Measurements from ENCODE around the gene NRAS.

NRAS gene

DNA sequence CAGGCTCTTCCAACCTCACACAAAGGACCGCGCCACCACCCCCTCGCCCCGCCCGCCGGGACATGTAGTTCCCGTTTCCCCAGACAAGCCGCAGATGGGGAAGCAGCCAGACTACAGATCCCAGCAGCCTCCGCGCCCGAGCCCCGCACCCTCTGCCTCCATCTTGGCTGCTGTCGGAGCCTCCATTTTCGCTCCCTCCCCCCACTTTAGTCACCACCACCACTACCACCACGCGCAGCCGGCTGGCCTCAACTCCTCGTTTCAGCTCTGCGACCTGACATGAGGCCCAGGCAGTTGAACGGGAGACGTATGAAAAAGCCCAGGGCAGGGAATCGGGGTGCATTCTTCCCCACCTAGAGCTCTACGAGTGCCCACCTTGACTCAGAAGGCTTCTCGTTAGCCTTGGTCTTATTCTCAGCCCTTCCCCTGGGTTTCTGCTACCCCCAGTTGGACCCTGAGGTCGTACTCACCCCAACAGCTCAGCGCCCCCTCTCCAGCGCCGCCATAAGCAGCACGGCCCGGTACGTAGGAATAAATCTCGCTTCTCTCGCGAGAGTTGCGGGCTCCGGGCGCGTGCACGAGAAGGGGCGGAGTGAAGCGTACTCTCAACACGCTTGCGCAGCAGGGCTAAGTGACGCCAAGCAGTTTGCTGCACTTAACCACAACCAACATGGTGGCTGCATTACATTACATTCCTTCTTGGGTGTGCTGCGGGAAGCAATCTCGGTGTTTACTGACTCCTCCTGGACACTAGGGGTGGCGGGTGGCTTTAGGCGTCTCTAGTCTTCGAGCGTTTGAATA is 41.1 kb upstream of the NRAS start, which contains the start of gene CSDE1:
Gene CSDE1 (minus strand): TSS at position 530 of the 801 bp plus-strand sequence. CDS start 18,094 bp downstream, outside the sequence.
- peak within 1 kb of the TSS; percentile 92 for H3K27ac ChIP-seq (ENCODE audit: low read depth, low read length)
- TF ChIP-seq, protein P1, sequence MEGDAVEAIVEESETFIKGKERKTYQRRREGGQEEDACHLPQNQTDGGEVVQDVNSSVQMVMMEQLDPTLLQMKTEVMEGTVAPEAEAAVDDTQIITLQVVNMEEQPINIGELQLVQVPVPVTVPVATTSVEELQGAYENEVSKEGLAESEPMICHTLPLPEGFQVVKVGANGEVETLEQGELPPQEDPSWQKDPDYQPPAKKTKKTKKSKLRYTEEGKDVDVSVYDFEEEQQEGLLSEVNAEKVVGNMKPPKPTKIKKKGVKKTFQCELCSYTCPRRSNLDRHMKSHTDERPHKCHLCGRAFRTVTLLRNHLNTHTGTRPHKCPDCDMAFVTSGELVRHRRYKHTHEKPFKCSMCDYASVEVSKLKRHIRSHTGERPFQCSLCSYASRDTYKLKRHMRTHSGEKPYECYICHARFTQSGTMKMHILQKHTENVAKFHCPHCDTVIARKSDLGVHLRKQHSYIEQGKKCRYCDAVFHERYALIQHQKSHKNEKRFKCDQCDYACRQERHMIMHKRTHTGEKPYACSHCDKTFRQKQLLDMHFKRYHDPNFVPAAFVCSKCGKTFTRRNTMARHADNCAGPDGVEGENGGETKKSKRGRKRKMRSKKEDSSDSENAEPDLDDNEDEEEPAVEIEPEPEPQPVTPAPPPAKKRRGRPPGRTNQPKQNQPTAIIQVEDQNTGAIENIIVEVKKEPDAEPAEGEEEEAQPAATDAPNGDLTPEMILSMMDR (IDR thresholded peaks at IDR 0.05; ENCODE audit: insufficient read depth, low read length, poor library complexity, severe bottlenecking) = no peak
- TF ChIP-seq EZH2phosphoT487 (conservative IDR thresholded peaks at IDR 0.05; ENCODE audit: low read length) = no peak
- H3K4me2 ChIP-seq (ENCODE audit: low read depth, low read length, poor library complexity, severe bottlenecking) = peak within 1 kb of the TSS; percentile 88
- H2AFZ ChIP-seq (ENCODE audit: low read depth, low read length, severe bottlenecking) = peak within 1 kb of the TSS; percentile 91
- no peaks in the 10 kb centered on the region for H3K27me3 ChIP-seq (ENCODE audit: low read length)
- peaks cover 51% of the 10 kb centered on the region for H3K79me2 ChIP-seq (ENCODE audit: insufficient read depth, low read length)
- no peaks in the 10 kb centered on the region for H3K9me2 ChIP-seq (replicated peaks; ENCODE audit: insufficient read depth, low read length)
- peaks cover 14% of the 10 kb centered on the region for H3F3A ChIP-seq (ENCODE audit: insufficient read depth)
- peaks cover 39% of the 10 kb centered on the region for H4K20me1 ChIP-seq (ENCODE audit: low read depth, low read length)
- 0 out of 2 replicates have a peak, but pooled peaks cover 2% of the 10 kb centered on the region for H3K36me3 ChIP-seq (ENCODE audit: low read length)
- H3K9me3 ChIP-seq (ENCODE audit: insufficient read depth, low read length) = no peaks in the 10 kb centered on the region
- peak within 1 kb of the TSS; percentile 98 for H3K9ac ChIP-seq (ENCODE audit: low read length)
- peak within 1 kb of the TSS; percentile 96 for H3K4me3 ChIP-seq (ENCODE audit: insufficient read depth, low read length, poor library complexity, severe bottlenecking)

DNA sequence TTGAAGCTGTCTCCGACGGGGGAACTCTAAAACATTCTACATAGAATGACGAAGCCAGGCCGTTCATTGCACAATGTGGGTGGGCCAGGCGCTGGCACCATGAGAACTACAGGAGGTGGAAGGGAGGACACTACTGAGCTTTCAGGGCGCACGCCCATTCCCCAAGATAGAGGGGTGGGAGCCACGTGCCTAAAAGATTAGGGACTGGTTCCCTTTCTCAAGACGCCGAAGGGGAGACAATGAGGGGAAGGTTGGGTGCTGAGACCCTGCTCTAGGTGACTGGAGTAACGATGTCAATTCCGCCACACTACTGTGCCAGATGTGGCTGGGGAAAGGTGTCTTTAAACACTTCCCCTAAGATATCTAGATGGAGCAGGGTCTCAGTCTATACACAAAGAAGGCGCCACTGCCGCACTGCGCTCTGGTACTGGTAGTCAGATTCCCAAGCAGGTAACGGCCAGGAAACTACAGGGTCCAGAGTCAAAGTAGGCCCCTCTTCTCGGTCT is 40.4 kb upstream of the NRAS start:
- Histone ChIP-seq H3K79me2 (ENCODE audit: insufficient read depth, low read length) (peaks cover 57% of the 10 kb centered on the region), H3K9me2 (replicated peaks; ENCODE audit: insufficient read depth, low read length) (no peaks in the 10 kb centered on the region), H3K4me2 (ENCODE audit: low read depth, low read length, poor library complexity, severe bottlenecking) (peak overlapping the region; percentile 88), H3F3A (ENCODE audit: insufficient read depth) (peaks cover 14% of the 10 kb centered on the region), H3K27ac (ENCODE audit: low read depth, low read length) (peak overlapping the region; percentile 92), H3K9ac (ENCODE audit: low read length) (peak overlapping the region; percentile 98), H2AFZ (ENCODE audit: low read depth, low read length, severe bottlenecking) (no peak overlapping the region), H3K9me3 (ENCODE audit: insufficient read depth, low read length) (no peaks in the 10 kb centered on the region), H4K20me1 (ENCODE audit: low read depth, low read length) (peaks cover 44% of the 10 kb centered on the region), H3K27me3 (ENCODE audit: low read length) (no peaks in the 10 kb centered on the region), H3K36me3 (ENCODE audit: low read length) (0 out of 2 replicates have a peak, but pooled peaks cover 2% of the 10 kb centered on the region), H3K4me3 (ENCODE audit: insufficient read depth, low read length, poor library complexity, severe bottlenecking) (peak overlapping the region; percentile 96)
- TF ChIP-seq, protein P1 (IDR thresholded peaks at IDR 0.05; ENCODE audit: insufficient read depth, low read length, poor library complexity, severe bottlenecking) = no peak
- TF ChIP-seq EZH2phosphoT487 (conservative IDR thresholded peaks at IDR 0.05; ENCODE audit: low read length) = no peak

DNA sequence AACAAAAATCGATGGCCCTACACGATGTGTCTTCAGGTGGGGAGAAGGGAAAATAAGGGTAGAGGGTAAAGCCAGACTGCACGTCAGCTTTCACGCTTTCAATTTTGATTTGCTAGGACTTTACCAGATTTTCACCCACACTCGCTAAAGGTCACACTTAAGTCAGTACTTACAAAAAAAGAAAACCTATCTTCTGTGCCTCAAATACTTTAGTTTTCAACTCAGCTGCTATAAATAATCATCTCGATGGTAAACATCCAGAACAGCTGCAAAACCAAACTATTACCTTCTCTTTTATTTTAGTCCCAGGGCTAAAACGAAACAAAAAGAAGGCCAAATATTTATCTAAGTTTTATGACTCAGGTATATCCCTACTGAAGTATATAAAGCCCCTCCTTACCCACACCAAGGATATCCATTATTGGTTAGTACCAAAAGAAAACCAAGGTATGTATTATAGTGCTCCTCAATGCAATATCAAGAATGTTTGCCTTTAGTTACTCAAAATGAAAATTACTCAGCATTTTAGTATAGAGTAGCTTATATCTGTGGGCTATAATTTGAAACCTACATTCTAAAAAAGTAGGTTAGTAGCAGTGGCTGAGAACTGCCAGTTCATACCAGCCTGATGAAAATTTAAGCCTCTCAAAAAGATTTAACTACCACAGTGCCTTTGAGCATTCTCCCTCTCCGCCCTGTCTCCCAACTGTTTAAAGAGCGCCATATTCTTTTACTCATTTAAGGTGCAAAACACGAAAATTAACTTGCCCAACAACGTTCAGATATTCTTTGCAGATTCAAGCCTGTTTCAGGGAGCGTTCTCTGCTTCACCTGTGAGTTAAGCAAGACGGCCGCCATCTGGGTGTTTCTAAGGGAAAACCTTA is 39.7 kb upstream of the NRAS start:
- peak overlapping the region; percentile 92 for H3K27ac ChIP-seq (ENCODE audit: low read depth, low read length)
- H4K20me1 ChIP-seq (ENCODE audit: low read depth, low read length) = peaks cover 51% of the 10 kb centered on the region

More for the DNA sequence above, 39.7 kb upstream of the NRAS start:
- Histone ChIP-seq H3K36me3 (ENCODE audit: low read length) (0 out of 2 replicates have a peak, but pooled peaks cover 2% of the 10 kb centered on the region), H3K79me2 (ENCODE audit: insufficient read depth, low read length) (peaks cover 65% of the 10 kb centered on the region), H3K27me3 (ENCODE audit: low read length) (no peaks in the 10 kb centered on the region), H3K4me3 (ENCODE audit: insufficient read depth, low read length, poor library complexity, severe bottlenecking) (peak overlapping the region; percentile 96), H2AFZ (ENCODE audit: low read depth, low read length, severe bottlenecking) (no peak overlapping the region), H3K9ac (ENCODE audit: low read length) (peak overlapping the region; percentile 98), H3K9me3 (ENCODE audit: insufficient read depth, low read length) (no peaks in the 10 kb centered on the region), H3K4me2 (ENCODE audit: low read depth, low read length, poor library complexity, severe bottlenecking) (peak overlapping the region; percentile 88), H3F3A (ENCODE audit: insufficient read depth) (peaks cover 14% of the 10 kb centered on the region), H3K9me2 (replicated peaks; ENCODE audit: insufficient read depth, low read length) (no peaks in the 10 kb centered on the region)
- TF ChIP-seq EZH2phosphoT487 (conservative IDR thresholded peaks at IDR 0.05; ENCODE audit: low read length) = no peak
- TF ChIP-seq, protein P1 (IDR thresholded peaks at IDR 0.05; ENCODE audit: insufficient read depth, low read length, poor library complexity, severe bottlenecking) = no peak

All from SU-DHL-6 (cell line).